Right lobe of liver (tissue), 6 donors: ENCODE results near the gene SIPA1. TPM values are rescaled to one million over a fixed set of nuclear protein-coding genes. Genes with fewer than 3 reads are reported as not detected.
"Not testable (repeated sequence)": the region's sequence is repeated elsewhere in the genome, so short reads cannot be mapped to it uniquely, and the experiment has no call there.

ENCODE experiments used
- ATAC-seq, 4 donors: fragments of 200-7000 bp; cut with Tn5 transposase; one replicate each; pipeline ENCODE4 v1.9.1; 2020; ENCODE audit warnings: mild to moderate bottlenecking in 4 of 4, moderate library complexity in 4 of 4
- DNase-seq, 3 donors: peaks; one replicate each; pipeline ENCODE4 v3.0.0-alpha.2; 2020
- H3K27ac ChIP-seq, 3 donors: fragments of 200-600 bp; one replicate each; pipeline ENCODE4 v1.8.0; 2022
- H3K27me3 ChIP-seq, 2 donors: fragments of 200-600 bp; one replicate each; pipeline ENCODE4 v1.8.0; 2022
- H3K36me3 ChIP-seq, 4 donors: fragments of 200-600 bp; sonication (generic) in 1 of 4; one replicate each; pipeline versions ENCODE4 v1.5.1 to v1.8.0; 2017 to 2022; ENCODE audit warnings: control low read depth in 1 of 4
- H3K4me1 ChIP-seq, 4 donors: fragments of 200-600 bp; sonication (generic) in 1 of 4; one replicate each; pipeline versions ENCODE4 v1.5.1 to v1.8.0; 2017 to 2022; ENCODE audit warnings: control low read depth in 1 of 4
- H3K4me3 ChIP-seq, 3 donors: fragments of 200-600 bp; one replicate each; pipeline ENCODE4 v1.8.0; 2022
- H3K9me3 ChIP-seq, 4 donors: fragments of 200-600 bp; sonication (generic) in 1 of 4; one replicate each; pipeline versions ENCODE4 v1.5.1 to v1.8.0; 2017 to 2022; ENCODE audit warnings: control low read depth in 1 of 4
- POLR2A ChIP-seq: fragments of 450-650 bp; IDR thresholded peaks from one replicate; pipeline ENCODE4 v1.6.1; 2017; ENCODE audit warnings: antibody characterized with exemption, mild to moderate bottlenecking
- WGBS: methylation state at CpG from one replicate; pipeline ENCODE4 v1.1.6; 2018; ENCODE audit warnings: low coverage, low lambda C conversion rate; ENCODE audit not compliant: insufficient coverage; ENCODE audit errors: missing lambda C conversion rate; 5-methylcytosine and 5-hydroxymethylcytosine counted together
- intact Hi-C, 2 donors: fragments of 100-400 bp; cut with DNase I; formaldehyde crosslinking; loops; one replicate each; pipeline versions ENCODE4 v1.11.2 to v1.14.1; 2022
- total RNA-seq, 6 experiments: library from RNA; depleted of rRNA in 2 of 6; stranded (reverse); fragments of >200 nt in 2 of 6; fragmentation: NEBNext Ultra II Directional in 3 of 6; extraction: Animal tissue kit (Norgen Biotek cat#: 25700) in 3 of 6; gene quantifications; one replicate each; pipeline versions ENCODE4 v1.1.0 to v1.2.4, GENCODE V29; 2016 to 2023
- TF ChIP-seq, protein P1 (sequence below), 4 donors: fragments of 200-600 bp in 3 of 4; fragments of 450-650 bp in 1 of 4; IDR thresholded peaks; one replicate each; pipeline versions ENCODE4 v1.5.1 to v1.8.0; 2016 to 2022; ENCODE audit warnings: antibody characterized with exemption in 4 of 4, mild to moderate bottlenecking in 2 of 4
- donor health status: DM: no; HTN: yes; CAD: no.
- donor health status: DM: no; HTN: no; CAD: no.
- donor health status: DM: no; HTN: no; CAD: no.
- donor health status: DM: no; HTN: yes; CAD: no.
- donor health status: DM: no; HTN: yes; CAD: no.

Gene SIPA1
- total RNA-seq, 6 experiments from 2014 or later: 21.1 to 34.1 (median 25.3) TPM

DNA sequence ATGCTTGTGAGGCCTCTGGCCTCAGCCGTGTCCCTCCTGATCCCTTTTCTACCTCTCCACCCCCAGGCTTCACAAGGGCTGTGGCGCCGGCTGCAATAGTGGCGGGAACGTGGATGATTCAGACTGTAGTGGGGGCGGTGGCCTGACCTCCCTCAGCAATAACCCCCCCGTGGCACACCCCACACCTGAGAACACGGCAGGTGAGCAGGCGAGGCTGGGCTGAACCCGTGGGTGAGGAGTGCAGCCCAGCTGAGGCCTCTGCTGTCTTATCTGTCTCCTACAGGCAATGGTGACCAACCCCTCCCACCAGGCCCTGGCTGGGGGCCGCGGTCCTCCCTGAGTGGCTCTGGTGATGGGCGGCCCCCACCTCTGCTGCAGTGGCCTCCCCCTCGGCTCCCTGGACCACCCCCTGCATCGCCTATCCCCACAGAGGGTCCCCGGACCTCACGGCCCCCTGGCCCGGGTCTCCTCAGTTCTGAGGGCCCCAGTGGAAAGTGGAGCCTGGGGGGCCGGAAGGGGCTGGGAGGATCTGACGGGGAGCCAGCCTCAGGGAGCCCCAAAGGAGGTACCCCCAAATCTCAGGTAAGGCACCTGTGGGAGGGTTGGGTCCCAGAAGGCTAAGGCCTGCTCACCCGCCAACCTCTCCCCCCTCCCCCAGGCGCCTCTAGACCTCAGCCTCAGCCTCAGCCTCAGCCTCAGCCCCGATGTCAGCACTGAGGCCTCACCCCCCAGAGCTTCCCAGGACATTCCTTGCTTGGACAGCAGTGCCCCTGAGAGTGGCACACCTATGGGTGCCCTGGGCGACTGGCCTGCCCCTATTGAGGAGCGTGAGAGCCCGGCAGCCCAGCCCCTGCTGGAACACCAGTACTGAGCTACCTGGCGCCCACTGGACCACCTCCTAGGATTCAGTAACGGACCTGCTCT lies 1.5 kb upstream of the SIPA1 start:
- Histone ChIP-seq H3K36me3 (peaks cover 0 to 22% (median 11%) of the 10 kb centered on the region in 4 donors), H3K27ac (no peak overlapping the region), H3K27me3 (no peaks in the 10 kb centered on the region), H3K9me3 (no peaks in the 10 kb centered on the region), H3K4me3 (no peak overlapping the region), H3K4me1 (peaks cover 0 to 31% (median 11%) of the 10 kb centered on the region in 4 donors)
- intact Hi-C loops: no loop called here
- TF ChIP-seq, protein P1, sequence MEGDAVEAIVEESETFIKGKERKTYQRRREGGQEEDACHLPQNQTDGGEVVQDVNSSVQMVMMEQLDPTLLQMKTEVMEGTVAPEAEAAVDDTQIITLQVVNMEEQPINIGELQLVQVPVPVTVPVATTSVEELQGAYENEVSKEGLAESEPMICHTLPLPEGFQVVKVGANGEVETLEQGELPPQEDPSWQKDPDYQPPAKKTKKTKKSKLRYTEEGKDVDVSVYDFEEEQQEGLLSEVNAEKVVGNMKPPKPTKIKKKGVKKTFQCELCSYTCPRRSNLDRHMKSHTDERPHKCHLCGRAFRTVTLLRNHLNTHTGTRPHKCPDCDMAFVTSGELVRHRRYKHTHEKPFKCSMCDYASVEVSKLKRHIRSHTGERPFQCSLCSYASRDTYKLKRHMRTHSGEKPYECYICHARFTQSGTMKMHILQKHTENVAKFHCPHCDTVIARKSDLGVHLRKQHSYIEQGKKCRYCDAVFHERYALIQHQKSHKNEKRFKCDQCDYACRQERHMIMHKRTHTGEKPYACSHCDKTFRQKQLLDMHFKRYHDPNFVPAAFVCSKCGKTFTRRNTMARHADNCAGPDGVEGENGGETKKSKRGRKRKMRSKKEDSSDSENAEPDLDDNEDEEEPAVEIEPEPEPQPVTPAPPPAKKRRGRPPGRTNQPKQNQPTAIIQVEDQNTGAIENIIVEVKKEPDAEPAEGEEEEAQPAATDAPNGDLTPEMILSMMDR (IDR thresholded peaks at IDR 0.05): no peak
- no peak for TF ChIP-seq POLR2A
- DNase-seq: no peak
- no peak for ATAC-seq
- 91% methylated on average over 9 of the region's 28 CpGs for WGBS

GRCh38 chr11:65637032-65637557 lies 806 bp upstream of the SIPA1 start:
- WGBS: 82% methylated on average over 2 of the region's 3 CpGs
- Histone ChIP-seq H3K27ac (peak overlapping the region in 2 of 3 donors; percentile 3 to 80), H3K27me3 (no peaks in the 10 kb centered on the region), H3K9me3 (no peaks in the 10 kb centered on the region), H3K36me3 (peaks cover 0 to 22% (median 11%) of the 10 kb centered on the region in 4 donors), H3K4me3 (peak overlapping the region in 1 of 3 donors; percentile 65), H3K4me1 (peaks cover 0 to 31% (median 11%) of the 10 kb centered on the region in 4 donors)
- DNase-seq (no peak), ATAC-seq (no peak)
- TF ChIP-seq POLR2A: no peak
- TF ChIP-seq, protein P1 (IDR thresholded peaks at IDR 0.05): no peak
- intact Hi-C loops: no loop called here

DNA sequence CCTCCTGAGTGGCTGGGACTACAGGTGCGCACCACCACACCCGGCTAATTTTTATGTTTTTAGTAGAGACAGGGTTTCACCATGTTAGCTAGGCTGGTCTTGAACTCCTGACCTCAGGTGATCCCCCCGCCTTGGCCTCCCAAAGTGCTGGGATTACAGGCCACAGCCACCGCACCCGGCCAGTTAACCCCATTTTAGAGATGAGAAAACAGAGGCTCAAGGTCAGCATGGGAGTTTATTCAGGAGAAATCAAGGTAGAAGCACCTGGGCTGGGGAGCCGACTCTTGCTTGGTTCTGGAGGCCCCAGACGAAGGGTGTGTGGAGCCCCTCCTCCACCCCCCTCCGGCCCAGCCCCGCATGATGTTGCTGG lies 1.3 kb downstream of the SIPA1 start:
- intact Hi-C loops, H3K27me3 ChIP-seq, DNase-seq, ATAC-seq, H3K9me3 ChIP-seq: not testable (repeated sequence)
- Histone ChIP-seq H3K4me1 (peaks cover 0 to 21% (median 7%) of the 10 kb centered on the region in 4 donors), H3K27ac (peak overlapping the region; percentile 76 to 80 (median 77)), H3K4me3 (peak overlapping the region in 2 of 3 donors; percentile 58 to 65), H3K36me3 (peaks cover 0 to 22% (median 11%) of the 10 kb centered on the region in 4 donors)
- 73% methylated on average over 6 of the region's 9 CpGs for WGBS

DNA sequence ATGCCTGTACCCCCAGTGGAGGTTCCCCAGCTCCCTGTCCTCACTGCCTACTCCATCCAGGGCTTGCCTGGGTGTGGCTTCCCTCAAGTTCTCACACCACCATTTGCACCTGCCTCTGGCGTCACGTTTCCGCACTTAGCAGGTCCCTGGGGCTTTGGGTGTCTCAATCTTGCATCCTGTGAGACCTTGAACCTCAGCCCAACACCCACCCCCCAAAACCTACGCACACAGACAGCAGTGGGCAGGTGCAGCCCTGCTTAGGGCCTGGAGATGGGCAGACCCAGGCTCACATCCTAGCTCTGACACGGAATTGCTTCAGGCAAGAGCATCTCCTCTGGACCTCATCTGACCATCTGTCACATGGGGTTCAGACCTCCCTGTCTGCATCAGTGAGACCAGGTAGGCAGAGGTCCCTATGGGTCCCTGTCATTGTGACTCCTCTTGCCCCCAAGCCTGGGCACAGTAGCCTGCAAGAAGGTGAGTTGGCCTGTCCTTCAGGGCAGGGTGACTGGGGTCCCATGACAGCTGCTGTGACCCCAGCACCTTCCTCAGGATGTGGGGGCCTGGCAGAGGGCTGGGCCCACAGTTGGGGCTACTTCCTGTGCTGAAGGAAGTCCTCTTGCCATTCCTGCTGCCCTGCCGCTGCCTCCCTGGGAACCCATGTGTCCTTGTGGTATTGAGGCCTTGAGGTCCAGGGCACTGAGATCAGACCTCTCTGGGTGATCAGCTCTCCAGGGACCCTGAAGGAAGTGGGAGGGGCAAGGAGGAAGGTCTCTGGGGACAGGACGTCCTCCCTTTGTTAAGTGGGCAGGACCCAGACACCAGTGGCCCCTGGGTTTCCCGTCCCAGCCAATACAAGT lies 2.0 kb downstream of the SIPA1 start:
- H3K27ac ChIP-seq: peak overlapping the region; percentile 56 to 85 (median 77)
- H3K9me3 ChIP-seq: no peaks in the 10 kb centered on the region
- H3K4me1 ChIP-seq: peaks cover 0 to 21% (median 7%) of the 10 kb centered on the region in 4 donors
- H3K4me3 ChIP-seq: peak overlapping the region in 2 of 3 donors; percentile 23 to 37
- peaks cover 0 to 17% (median 7%) of the 10 kb centered on the region in 4 donors for H3K36me3 ChIP-seq
- intact Hi-C loops: no loop called here
- TF ChIP-seq, protein P1 (IDR thresholded peaks at IDR 0.05): no peak
- no peak for TF ChIP-seq POLR2A
- 54% methylated on average over 3 of the region's 8 CpGs for WGBS
- DNase-seq: no peak
- ATAC-seq: peak; percentile 5 to 52 (median 15)
- H3K27me3 ChIP-seq: no peaks in the 10 kb centered on the region
